Measurements from ENCODE around the gene TRAM2. TPM values are rescaled to one million over a fixed set of nuclear protein-coding genes. Genes with fewer than 3 reads are reported as not detected.

Gene TRAM2
- total and polyA plus RNA-seq, 2 of the 13 experiments (the other 11 are each of a cell fraction or from before 2014, with no cell fraction given) = 49.1 to 72.5 TPM

- TF ChIP-seq, protein P1, sequence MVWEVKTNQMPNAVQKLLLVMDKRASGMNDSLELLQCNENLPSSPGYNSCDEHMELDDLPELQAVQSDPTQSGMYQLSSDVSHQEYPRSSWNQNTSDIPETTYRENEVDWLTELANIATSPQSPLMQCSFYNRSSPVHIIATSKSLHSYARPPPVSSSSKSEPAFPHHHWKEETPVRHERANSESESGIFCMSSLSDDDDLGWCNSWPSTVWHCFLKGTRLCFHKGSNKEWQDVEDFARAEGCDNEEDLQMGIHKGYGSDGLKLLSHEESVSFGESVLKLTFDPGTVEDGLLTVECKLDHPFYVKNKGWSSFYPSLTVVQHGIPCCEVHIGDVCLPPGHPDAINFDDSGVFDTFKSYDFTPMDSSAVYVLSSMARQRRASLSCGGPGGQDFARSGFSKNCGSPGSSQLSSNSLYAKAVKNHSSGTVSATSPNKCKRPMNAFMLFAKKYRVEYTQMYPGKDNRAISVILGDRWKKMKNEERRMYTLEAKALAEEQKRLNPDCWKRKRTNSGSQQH (CRISPR knock-in tag; IDR thresholded peaks at IDR 0.05; ENCODE audit: low read depth) = peak; percentile 16; the same call in 1 of the 2 replicates
- TF ChIP-seq TSC22D2 (CRISPR knock-in tag; IDR thresholded peaks at IDR 0.05; ENCODE audit: borderline replicate concordance) (no peak), POLR2AphosphoS2 (IDR thresholded peaks at IDR 0.05; ENCODE audit: low read depth, low read length) (no peak), SAFB2 (CRISPR knock-in tag; IDR thresholded peaks at IDR 0.05; ENCODE audit: borderline replicate concordance, low read depth) (no peak; the same call in 1 of the 2 replicates), ZBTB2 (CRISPR knock-in tag; IDR thresholded peaks at IDR 0.05; ENCODE audit: low read depth) (no peak), PITX1 (CRISPR knock-in tag; IDR thresholded peaks at IDR 0.05) (peak; percentile 90), CBX2 (IDR thresholded peaks at IDR 0.05; ENCODE audit: low read depth, low read length) (no peak), CBX2 (CRISPR knock-in tag; IDR thresholded peaks at IDR 0.05; ENCODE audit: low read depth) (no peak), POGZ (CRISPR knock-in tag; IDR thresholded peaks at IDR 0.05) (peak; percentile 92), ZNF446 (CRISPR knock-in tag; IDR thresholded peaks at IDR 0.05) (peak; percentile 51; the same call in 1 of the 2 replicates), ZNF121 (CRISPR knock-in tag; IDR thresholded peaks at IDR 0.05) (no peak; the same call in 1 of the 2 replicates)
- TF ChIP-seq, protein P2, sequence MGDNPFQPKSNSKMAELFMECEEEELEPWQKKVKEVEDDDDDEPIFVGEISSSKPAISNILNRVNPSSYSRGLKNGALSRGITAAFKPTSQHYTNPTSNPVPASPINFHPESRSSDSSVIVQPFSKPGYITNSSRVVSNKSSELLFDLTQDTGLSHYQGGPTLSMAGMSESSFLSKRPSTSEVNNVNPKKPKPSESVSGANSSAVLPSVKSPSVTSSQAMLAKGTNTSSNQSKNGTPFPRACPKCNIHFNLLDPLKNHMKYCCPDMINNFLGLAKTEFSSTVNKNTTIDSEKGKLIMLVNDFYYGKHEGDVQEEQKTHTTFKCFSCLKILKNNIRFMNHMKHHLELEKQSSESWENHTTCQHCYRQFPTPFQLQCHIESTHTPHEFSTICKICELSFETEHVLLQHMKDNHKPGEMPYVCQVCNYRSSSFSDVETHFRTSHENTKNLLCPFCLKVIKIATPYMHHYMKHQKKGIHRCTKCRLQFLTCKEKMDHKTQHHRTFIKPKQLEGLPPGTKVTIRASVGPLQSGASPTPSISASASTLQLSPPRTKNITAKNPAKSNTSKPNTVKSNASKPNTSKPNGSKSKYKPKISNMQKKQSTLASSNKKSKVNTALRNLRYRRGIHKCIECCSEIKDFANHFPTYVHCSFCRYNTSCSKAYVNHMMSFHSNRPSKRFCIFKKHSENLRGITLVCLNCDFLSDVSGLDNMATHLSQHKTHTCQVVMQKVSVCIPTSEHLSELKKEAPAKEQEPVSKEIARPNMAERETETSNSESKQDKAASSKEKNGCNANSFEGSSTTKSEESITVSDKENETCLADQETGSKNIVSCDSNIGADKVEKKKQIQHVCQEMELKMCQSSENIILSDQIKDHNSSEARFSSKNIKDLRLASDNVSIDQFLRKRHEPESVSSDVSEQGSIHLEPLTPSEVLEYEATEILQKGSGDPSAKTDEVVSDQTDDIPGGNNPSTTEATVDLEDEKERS (CRISPR knock-in tag; IDR thresholded peaks at IDR 0.05) = peak; percentile 83; the same call in 1 of the 2 replicates
- TF ChIP-seq, protein P3, sequence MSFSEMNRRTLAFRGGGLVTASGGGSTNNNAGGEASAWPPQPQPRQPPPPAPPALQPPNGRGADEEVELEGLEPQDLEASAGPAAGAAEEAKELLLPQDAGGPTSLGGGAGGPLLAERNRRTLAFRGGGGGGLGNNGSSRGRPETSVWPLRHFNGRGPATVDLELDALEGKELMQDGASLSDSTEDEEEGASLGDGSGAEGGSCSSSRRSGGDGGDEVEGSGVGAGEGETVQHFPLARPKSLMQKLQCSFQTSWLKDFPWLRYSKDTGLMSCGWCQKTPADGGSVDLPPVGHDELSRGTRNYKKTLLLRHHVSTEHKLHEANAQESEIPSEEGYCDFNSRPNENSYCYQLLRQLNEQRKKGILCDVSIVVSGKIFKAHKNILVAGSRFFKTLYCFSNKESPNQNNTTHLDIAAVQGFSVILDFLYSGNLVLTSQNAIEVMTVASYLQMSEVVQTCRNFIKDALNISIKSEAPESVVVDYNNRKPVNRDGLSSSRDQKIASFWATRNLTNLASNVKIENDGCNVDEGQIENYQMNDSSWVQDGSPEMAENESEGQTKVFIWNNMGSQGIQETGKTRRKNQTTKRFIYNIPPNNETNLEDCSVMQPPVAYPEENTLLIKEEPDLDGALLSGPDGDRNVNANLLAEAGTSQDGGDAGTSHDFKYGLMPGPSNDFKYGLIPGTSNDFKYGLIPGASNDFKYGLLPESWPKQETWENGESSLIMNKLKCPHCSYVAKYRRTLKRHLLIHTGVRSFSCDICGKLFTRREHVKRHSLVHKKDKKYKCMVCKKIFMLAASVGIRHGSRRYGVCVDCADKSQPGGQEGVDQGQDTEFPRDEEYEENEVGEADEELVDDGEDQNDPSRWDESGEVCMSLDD (CRISPR knock-in tag; IDR thresholded peaks at IDR 0.05; ENCODE audit: borderline replicate concordance) = peak; percentile 90; the same call in 1 of the 2 replicates
Measured at GRCh38 chr6:52598123-52598823, 21.4 kb upstream of the TRAM2 start (continued).

All from HepG2 (cell line).